Heart left ventricle (tissue), 13 donors: Measurements from ENCODE around the gene NMNAT3.

ENCODE experiments used
- POLR2A ChIP-seq, 2 donors: fragments of 450-650 bp; IDR thresholded peaks; one replicate each; pipeline ENCODE4 v1.6.1; 2017; ENCODE audit warnings: antibody characterized with exemption in 2 of 2, mild to moderate bottlenecking in 2 of 2, moderate library complexity in 2 of 2
- TF ChIP-seq, protein P1 (sequence below), 12 donors: fragments of 200-600 bp; sonication (generic) in 4 of 12; IDR thresholded peaks; one replicate each; pipeline versions ENCODE4 v1.5.0 to v1.8.0; 2018 to 2022; ENCODE audit warnings: antibody characterized with exemption in 12 of 12, mild to moderate bottlenecking in 5 of 12
- donor health status: ischemic (EF 13 %, LVEDD 7.1; RV severe dilation, severe dysfunction).
- donor health status: DM: no; HTN: yes; CAD: no.
- donor health status: DM: no; HTN: no; CAD: no.
- donor health status: ischemic (EF 25% LVEDD 6.9; RV normal size, moderate dysfunction).
- donor health status: ischemic (EF 25% LVEDD 5.7; RV mildly dilated, moderate dysfunction).
- donor health status: ischemic (EF 35%, LVEDD 5.7; RV mildly dilated, moderate dysfunction).
- donor health status: nonischemic (EF 11% LVEDD 7.7; RV severe dilation, severe dysfunction).
- donor health status: DM: yes; HTN: yes; CAD: no.
- donor health status: PGD.
- donor health status: ischemic (EF 29% LVEDD 5.4; RV normal size, mild dysfunction).
- donor health status: nonischemic (EF 23%, LVEDD 6.1; RV moderate dilation, normal function).

GRCh38 chr3:139675327-139675726 is 2.4 kb downstream of the NMNAT3 start:
- TF ChIP-seq, protein P1, sequence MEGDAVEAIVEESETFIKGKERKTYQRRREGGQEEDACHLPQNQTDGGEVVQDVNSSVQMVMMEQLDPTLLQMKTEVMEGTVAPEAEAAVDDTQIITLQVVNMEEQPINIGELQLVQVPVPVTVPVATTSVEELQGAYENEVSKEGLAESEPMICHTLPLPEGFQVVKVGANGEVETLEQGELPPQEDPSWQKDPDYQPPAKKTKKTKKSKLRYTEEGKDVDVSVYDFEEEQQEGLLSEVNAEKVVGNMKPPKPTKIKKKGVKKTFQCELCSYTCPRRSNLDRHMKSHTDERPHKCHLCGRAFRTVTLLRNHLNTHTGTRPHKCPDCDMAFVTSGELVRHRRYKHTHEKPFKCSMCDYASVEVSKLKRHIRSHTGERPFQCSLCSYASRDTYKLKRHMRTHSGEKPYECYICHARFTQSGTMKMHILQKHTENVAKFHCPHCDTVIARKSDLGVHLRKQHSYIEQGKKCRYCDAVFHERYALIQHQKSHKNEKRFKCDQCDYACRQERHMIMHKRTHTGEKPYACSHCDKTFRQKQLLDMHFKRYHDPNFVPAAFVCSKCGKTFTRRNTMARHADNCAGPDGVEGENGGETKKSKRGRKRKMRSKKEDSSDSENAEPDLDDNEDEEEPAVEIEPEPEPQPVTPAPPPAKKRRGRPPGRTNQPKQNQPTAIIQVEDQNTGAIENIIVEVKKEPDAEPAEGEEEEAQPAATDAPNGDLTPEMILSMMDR (IDR thresholded peaks at IDR 0.05), result no peak
- no peak for TF ChIP-seq POLR2A (IDR thresholded peaks at IDR 0.05)
